HFFc6 (cell line): Measurements from ENCODE around the gene MPRIP. TPM values are rescaled to one million over a fixed set of nuclear protein-coding genes. Genes with fewer than 3 reads are reported as not detected.

Experiments used
- DNase-seq: peaks from one replicate; pipeline ENCODE4 v3.0.0-alpha.2; 2018
- H3K27ac Mint-ChIP-seq: 2 replicates; pipeline ENCODE4 v1.8.0; 2020; ENCODE audit warnings: mild to moderate bottlenecking, mixed read lengths
- H3K27me3 Mint-ChIP-seq: 2 replicates; pipeline ENCODE4 v1.8.0; 2021; ENCODE audit warnings: mild to moderate bottlenecking, moderate library complexity, mixed read lengths; ENCODE audit not compliant: insufficient read depth
- H3K36me3 Mint-ChIP-seq: 2 replicates; pipeline ENCODE4 v1.8.0; 2021; ENCODE audit warnings: low read depth, mixed read lengths
- H3K4me1 Mint-ChIP-seq: 2 replicates; pipeline ENCODE4 v1.8.0; 2020; ENCODE audit warnings: low read depth, mixed read lengths
- H3K4me3 Mint-ChIP-seq: 2 replicates; pipeline ENCODE4 v1.8.0; 2020; ENCODE audit warnings: mild to moderate bottlenecking, moderate library complexity, mixed read lengths
- H3K9me3 Mint-ChIP-seq: 2 replicates; pipeline ENCODE4 v1.8.0; 2020; ENCODE audit warnings: mild to moderate bottlenecking, mixed read lengths
- CTCF ChIP-seq: fragments of 200-600 bp; sonication (generic); IDR thresholded peaks from 2 replicates; pipeline ENCODE4 v1.5.0; 2021; ENCODE audit warnings: antibody characterized with exemption, mild to moderate bottlenecking
- total RNA-seq, 6 experiments: library from RNA; stranded (reverse); fragmentation: NEBNext Ultra II Directional; extraction: Animal tissue kit (Norgen Biotek cat#: 25700); gene quantifications; 2 replicates in 1 of 6; 3 replicates in 5 of 6; pipeline ENCODE4 v1.2.3, GENCODE V29; 2021

Gene MPRIP
- total RNA-seq, 6 experiments from 2014 or later = 350 to 409 (median 372) TPM

- peaks cover 34% of the 10 kb centered on the region for H3K36me3 Mint-ChIP-seq
- H3K27me3 Mint-ChIP-seq = peaks cover 12% of the 10 kb centered on the region
- DNase-seq = no peak
- no peak for TF ChIP-seq CTCF
- no peaks in the 10 kb centered on the region for H3K9me3 Mint-ChIP-seq
- no peak overlapping the region for H3K27ac Mint-ChIP-seq
- H3K4me3 Mint-ChIP-seq = no peak overlapping the region
- peaks cover 14% of the 10 kb centered on the region for H3K4me1 Mint-ChIP-seq
These were observed 133.7 kb downstream of the MPRIP start for GRCh38 chr17:17175917-17176316.

- Mint-ChIP-seq H3K4me1 (peaks cover 15% of the 10 kb centered on the region), H3K9me3 (no peaks in the 10 kb centered on the region), H3K36me3 (peaks cover 35% of the 10 kb centered on the region), H3K27me3 (peaks cover 10% of the 10 kb centered on the region), H3K4me3 (no peak overlapping the region), H3K27ac (no peak overlapping the region)
- TF ChIP-seq CTCF = no peak
- no peak for DNase-seq
These were observed 134.1 kb downstream of the MPRIP start for GRCh38 chr17:17176341-17176740.

GRCh38 chr17:17177176-17177575, 134.9 kb downstream of the MPRIP start:
- no peak for TF ChIP-seq CTCF
- H3K4me3 Mint-ChIP-seq = no peak overlapping the region
- peaks cover 39% of the 10 kb centered on the region for H3K36me3 Mint-ChIP-seq

GRCh38 chr17:17179371-17179827, 137.1 kb downstream of the MPRIP start:
- Mint-ChIP-seq H3K4me1 (peaks cover 24% of the 10 kb centered on the region), H3K27ac (peak overlapping the region; percentile 38)

More at GRCh38 chr17:17177176-17177575, 134.9 kb downstream of the MPRIP start:
- DNase-seq = no peak
- Mint-ChIP-seq H3K9me3 (no peaks in the 10 kb centered on the region), H3K27ac (peak overlapping the region; percentile 5; the same call in 1 of the 2 replicates), H3K27me3 (peaks cover 8% of the 10 kb centered on the region; the same call in 1 of the 2 replicates), H3K4me1 (peaks cover 23% of the 10 kb centered on the region)

GRCh38 chr17:17180141-17180603, 137.9 kb downstream of the MPRIP start:
- peaks cover 8% of the 10 kb centered on the region for H3K27me3 Mint-ChIP-seq

More at GRCh38 chr17:17179371-17179827, 137.1 kb downstream of the MPRIP start:
- no peak for DNase-seq
- Mint-ChIP-seq H3K36me3 (peaks cover 44% of the 10 kb centered on the region), H3K4me3 (no peak overlapping the region), H3K27me3 (peaks cover 5% of the 10 kb centered on the region), H3K9me3 (no peaks in the 10 kb centered on the region)
- TF ChIP-seq CTCF = no peak

More at GRCh38 chr17:17180141-17180603, 137.9 kb downstream of the MPRIP start:
- H3K36me3 Mint-ChIP-seq = peaks cover 47% of the 10 kb centered on the region
- H3K27ac Mint-ChIP-seq = no peak overlapping the region
- TF ChIP-seq CTCF = no peak
- no peaks in the 10 kb centered on the region for H3K9me3 Mint-ChIP-seq
- no peak overlapping the region for H3K4me3 Mint-ChIP-seq
- DNase-seq = no peak
- H3K4me1 Mint-ChIP-seq = peaks cover 24% of the 10 kb centered on the region
